ENCODE data around the gene CEP19.

The CEP19 gene

GRCh38 chr3:196666001-196666867 lies 45.8 kb downstream of the CEP19 start:
- peak; percentile 27 for DNase-seq (ENCODE audit: low spot score)

- DNase-seq (ENCODE audit: low spot score) = peak; percentile 48
Observed at GRCh38 chr3:196662711-196663571, 49.1 kb downstream of the CEP19 start.

GRCh38 chr3:196662033-196662432 lies 50.0 kb downstream of the CEP19 start:
- DNase-seq (ENCODE audit: low spot score) = no peak

DNA sequence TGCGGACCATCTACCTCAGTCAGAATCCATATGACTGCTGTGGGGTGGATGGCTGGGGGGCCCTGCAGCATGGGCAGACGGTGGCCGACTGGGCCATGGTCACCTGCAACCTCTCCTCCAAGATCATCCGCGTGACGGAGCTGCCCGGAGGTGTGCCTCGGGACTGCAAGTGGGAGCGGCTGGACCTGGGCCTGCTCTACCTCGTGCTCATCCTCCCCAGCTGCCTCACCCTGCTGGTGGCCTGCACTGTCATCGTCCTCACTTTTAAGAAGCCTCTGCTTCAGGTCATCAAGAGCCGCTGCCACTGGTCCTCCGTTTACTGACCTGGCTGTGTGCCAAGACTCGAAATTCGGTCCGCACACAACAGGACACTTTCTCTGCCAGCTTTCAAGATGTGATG lies 50.6 kb downstream of the CEP19 start:
- DNase-seq (ENCODE audit: low spot score) = no peak

DNA sequence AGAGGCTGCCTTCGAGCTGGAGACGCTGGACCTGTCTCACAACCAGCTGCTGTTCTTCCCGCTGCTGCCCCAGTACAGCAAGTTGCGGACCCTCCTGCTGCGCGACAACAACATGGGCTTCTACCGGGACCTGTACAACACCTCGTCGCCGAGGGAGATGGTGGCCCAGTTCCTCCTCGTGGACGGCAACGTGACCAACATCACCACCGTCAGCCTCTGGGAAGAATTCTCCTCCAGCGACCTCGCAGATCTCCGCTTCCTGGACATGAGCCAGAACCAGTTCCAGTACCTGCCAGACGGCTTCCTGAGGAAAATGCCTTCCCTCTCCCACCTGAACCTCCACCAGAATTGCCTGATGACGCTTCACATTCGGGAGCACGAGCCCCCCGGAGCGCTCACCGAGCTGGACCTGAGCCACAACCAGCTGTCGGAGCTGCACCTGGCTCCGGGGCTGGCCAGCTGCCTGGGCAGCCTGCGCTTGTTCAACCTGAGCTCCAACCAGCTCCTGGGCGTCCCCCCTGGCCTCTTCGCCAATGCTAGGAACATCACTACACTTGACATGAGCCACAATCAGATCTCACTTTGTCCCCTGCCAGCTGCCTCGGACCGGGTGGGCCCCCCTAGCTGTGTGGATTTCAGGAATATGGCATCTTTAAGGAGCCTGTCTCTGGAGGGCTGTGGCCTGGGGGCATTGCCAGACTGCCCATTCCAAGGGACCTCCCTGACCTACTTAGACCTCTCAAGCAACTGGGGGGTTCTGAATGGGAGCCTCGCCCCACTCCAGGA lies 51.5 kb downstream of the CEP19 start:
- no peak for DNase-seq (ENCODE audit: low spot score)

GRCh38 chr3:196659901-196660351 lies 52.1 kb downstream of the CEP19 start:
- no peak for DNase-seq (ENCODE audit: low spot score)
